HepG2 (cell line): Measurements from ENCODE around the gene KAT2A. TPM values are rescaled to one million over a fixed set of nuclear protein-coding genes. Genes with fewer than 3 reads are reported as not detected.

Source experiments
- ATF1 ChIP-seq: IDR thresholded peaks from 2 replicates; pipeline ENCODE4 v1.6.1; 2016; ENCODE audit warnings: mild to moderate bottlenecking, control low read depth
- ETV6 ChIP-seq: sonication (generic); formaldehyde crosslinking; conservative IDR thresholded peaks from 2 replicates; pipeline ENCODE4 v1.4.0; 2020; ENCODE audit warnings: missing genetic modification reagents
- GLI4 ChIP-seq: sonication (generic); formaldehyde crosslinking; IDR thresholded peaks from 2 replicates; pipeline ENCODE4 v1.5.1; 2020; ENCODE audit warnings: missing genetic modification reagents, mild to moderate bottlenecking, moderate library complexity, borderline replicate concordance
- IRF1 ChIP-seq: sonication (generic); formaldehyde crosslinking; IDR thresholded peaks from 2 replicates; pipeline ENCODE4 v1.4.0; 2020; ENCODE audit warnings: low read depth, mild to moderate bottlenecking, missing genetic modification reagents
- KDM4B ChIP-seq: sonication (generic); formaldehyde crosslinking; IDR thresholded peaks from 2 replicates; pipeline ENCODE4 v1.4.0; 2020; ENCODE audit warnings: missing genetic modification reagents
- LBX2 ChIP-seq: sonication (generic); formaldehyde crosslinking; IDR thresholded peaks from 2 replicates; pipeline ENCODE4 v1.5.0; 2020; ENCODE audit warnings: missing genetic modification reagents, mild to moderate bottlenecking, borderline replicate concordance
- MED13 ChIP-seq: sonication (generic); formaldehyde crosslinking; IDR thresholded peaks from 2 replicates; pipeline ENCODE4 v1.5.0; 2020; ENCODE audit warnings: missing genetic modification reagents
- MTA1 ChIP-seq: sonication (generic); formaldehyde crosslinking; IDR thresholded peaks from 2 replicates; pipeline ENCODE4 v1.4.0; 2020; ENCODE audit warnings: missing genetic modification reagents, mild to moderate bottlenecking, borderline replicate concordance
- POGZ ChIP-seq: sonication (generic); formaldehyde crosslinking; IDR thresholded peaks from 2 replicates; pipeline ENCODE4 v1.4.0; 2020; ENCODE audit warnings: mild to moderate bottlenecking, missing genetic modification reagents
- STAG1 ChIP-seq: sonication (generic); formaldehyde crosslinking; IDR thresholded peaks from 2 replicates; pipeline ENCODE4 v1.4.0; 2020; ENCODE audit warnings: missing genetic modification reagents
- THAP8 ChIP-seq: sonication (generic); formaldehyde crosslinking; IDR thresholded peaks from 2 replicates; pipeline ENCODE4 v1.5.1; 2020; ENCODE audit warnings: missing genetic modification reagents, mild to moderate bottlenecking, borderline replicate concordance
- TMF1 ChIP-seq: sonication (generic); formaldehyde crosslinking; IDR thresholded peaks from 2 replicates; pipeline ENCODE4 v1.8.1; 2022; ENCODE audit warnings: low read depth, missing genetic modification reagents
- ZBTB40 ChIP-seq, 2 experiments: fragments of 450-650 bp in 1 of 2; sonication (generic) in 1 of 2; formaldehyde crosslinking in 1 of 2; IDR thresholded peaks; 2 replicates each; pipeline versions ENCODE4 v1.6.1 to v1.8.0; 2016 to 2022; ENCODE audit warnings: antibody characterized with exemption in 1 of 2, mild to moderate bottlenecking in 1 of 2, missing genetic modification reagents in 1 of 2
- ZFP82 ChIP-seq: sonication (generic); formaldehyde crosslinking; IDR thresholded peaks from 2 replicates; pipeline ENCODE4 v1.5.1; 2020; ENCODE audit warnings: mild to moderate bottlenecking, missing genetic modification reagents, borderline replicate concordance
- ZNF12 ChIP-seq: sonication (generic); formaldehyde crosslinking; IDR thresholded peaks from 2 replicates; pipeline ENCODE4 v1.5.0; 2020; ENCODE audit warnings: missing genetic modification reagents
- polyA plus RNA-seq, 8 experiments: library from polyadenylated mRNA; depleted of rRNA in 3 of 8; stranded (reverse) in 7 of 8; unstranded in 1 of 8; fragments of >200 nt; fragmentation: Illumina TruSeq in 4 of 8; extraction: Trizol in 4 of 8; gene quantifications; 2 replicates each; pipeline versions ENCODE4 v1.2.1 to v1.2.3, GENCODE V29; 2011 to 2016; ENCODE audit warnings: low read depth in 4 of 8, missing spikeins in 1 of 8, mixed read lengths in 1 of 8; ENCODE audit not compliant: insufficient read depth in 1 of 8
- total RNA-seq, 5 experiments: library from RNA; depleted of rRNA; stranded (reverse); fragments of >200 nt; fragmentation: Illumina TruSeq; extraction: Trizol; gene quantifications; 2 replicates each; pipeline ENCODE4 v1.2.3, GENCODE V29; 2016; ENCODE audit warnings: low read depth in 1 of 5

KAT2A gene
- total and polyA plus RNA-seq, 2 of the 13 experiments (the other 11 are each of a cell fraction or from before 2014, with no cell fraction given) = 29.1 to 90.4 TPM

- TF ChIP-seq THAP8 (no peak), MTA1 (CRISPR knock-in tag) (no peak; the same call in 1 of the 2 replicates), ATF1 (no peak), IRF1 (CRISPR knock-in tag) (no peak), ZNF12 (no peak), LBX2 (no peak), ETV6 (CRISPR knock-in tag) (no peak), TMF1 (CRISPR knock-in tag) (no peak), KDM4B (no peak), MED13 (no peak), ZBTB40 (IDR thresholded peaks at IDR 0.05) (no peak), ZBTB40 (CRISPR knock-in tag; IDR thresholded peaks at IDR 0.05) (no peak), STAG1 (CRISPR knock-in tag) (no peak), POGZ (CRISPR knock-in tag) (no peak), GLI4 (CRISPR knock-in tag) (0 out of 2 replicates have a peak, but pooled peaks have one; percentile 17), ZFP82 (CRISPR knock-in tag) (no peak)
Measured at GRCh38 chr17:42153919-42154742, 33.0 kb upstream of the KAT2A start (continued).
